PFSK-1 (cell line): ENCODE measurements around the gene TWF1.

ENCODE experiments used
- FOXP2 ChIP-seq: optimal IDR thresholded peaks from 2 replicates; pipeline ENCODE3; 2011; ENCODE audit warnings: borderline replicate concordance, control low read depth, inconsistent platforms; ENCODE audit not compliant: insufficient read depth; ENCODE audit errors: extremely low read length, extremely low read depth
- POLR2AphosphoS5 ChIP-seq: IDR thresholded peaks from 2 replicates; pipeline ENCODE4 v1.6.1; 2012; ENCODE audit warnings: low read depth, mild to moderate bottlenecking, control low read depth, low read length, moderate library complexity
- SIN3A ChIP-seq: IDR thresholded peaks from 2 replicates; pipeline ENCODE4 v1.6.1; 2012; ENCODE audit warnings: mild to moderate bottlenecking, low read length, moderate library complexity, borderline replicate concordance; ENCODE audit not compliant: insufficient read depth
- TAF1 ChIP-seq: IDR thresholded peaks from 2 replicates; pipeline ENCODE4 v1.6.1; 2012; ENCODE audit warnings: low read length, control low read depth, borderline replicate concordance; ENCODE audit not compliant: insufficient read depth
- TF ChIP-seq, protein P1 (sequence below), 2 experiments: IDR thresholded peaks; 2 replicates each; pipeline versions ENCODE4 v1.6.1 to v1.8.0; 2011 to 2012; ENCODE audit warnings: low read depth in 2 of 2, low read length in 2 of 2, control low read depth in 1 of 2, inconsistent platforms in 1 of 2, mild to moderate bottlenecking in 1 of 2, moderate library complexity in 1 of 2; ENCODE audit not compliant: insufficient read depth in 1 of 2

Gene TWF1

DNA sequence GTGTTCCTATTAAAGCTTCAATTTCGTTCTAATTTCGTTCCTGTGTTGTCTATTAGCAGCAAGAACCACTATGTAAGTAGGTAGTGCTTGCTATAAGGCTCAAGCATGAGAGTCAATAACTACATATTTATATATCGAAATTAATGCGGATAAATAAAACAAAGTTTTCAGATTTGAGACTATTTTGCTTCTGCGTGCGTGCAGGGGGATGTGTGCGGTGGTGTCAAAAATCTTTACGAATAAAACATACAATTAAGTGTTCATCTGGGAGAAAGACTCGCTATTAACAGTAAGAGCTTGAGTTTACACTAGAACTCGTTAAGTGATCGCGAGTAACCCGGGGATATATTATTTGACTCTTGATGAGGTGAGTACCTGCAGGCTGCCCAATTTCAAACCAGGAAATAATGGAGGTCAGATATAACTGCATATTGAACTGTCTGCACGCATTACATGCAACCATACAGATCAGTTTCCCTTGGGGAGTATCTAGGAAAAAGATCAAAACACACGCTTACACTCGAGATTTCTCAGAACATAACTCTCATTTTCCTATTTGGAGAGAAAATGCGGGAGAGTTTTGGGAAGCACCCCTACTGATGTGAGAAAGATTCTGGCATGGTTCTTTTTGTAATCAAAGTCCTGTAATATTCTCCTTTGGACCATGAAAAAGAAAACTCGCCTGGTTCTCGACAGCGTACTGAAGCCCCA lies 813 bp downstream of the TWF1 start:
- TF ChIP-seq, protein P1, sequence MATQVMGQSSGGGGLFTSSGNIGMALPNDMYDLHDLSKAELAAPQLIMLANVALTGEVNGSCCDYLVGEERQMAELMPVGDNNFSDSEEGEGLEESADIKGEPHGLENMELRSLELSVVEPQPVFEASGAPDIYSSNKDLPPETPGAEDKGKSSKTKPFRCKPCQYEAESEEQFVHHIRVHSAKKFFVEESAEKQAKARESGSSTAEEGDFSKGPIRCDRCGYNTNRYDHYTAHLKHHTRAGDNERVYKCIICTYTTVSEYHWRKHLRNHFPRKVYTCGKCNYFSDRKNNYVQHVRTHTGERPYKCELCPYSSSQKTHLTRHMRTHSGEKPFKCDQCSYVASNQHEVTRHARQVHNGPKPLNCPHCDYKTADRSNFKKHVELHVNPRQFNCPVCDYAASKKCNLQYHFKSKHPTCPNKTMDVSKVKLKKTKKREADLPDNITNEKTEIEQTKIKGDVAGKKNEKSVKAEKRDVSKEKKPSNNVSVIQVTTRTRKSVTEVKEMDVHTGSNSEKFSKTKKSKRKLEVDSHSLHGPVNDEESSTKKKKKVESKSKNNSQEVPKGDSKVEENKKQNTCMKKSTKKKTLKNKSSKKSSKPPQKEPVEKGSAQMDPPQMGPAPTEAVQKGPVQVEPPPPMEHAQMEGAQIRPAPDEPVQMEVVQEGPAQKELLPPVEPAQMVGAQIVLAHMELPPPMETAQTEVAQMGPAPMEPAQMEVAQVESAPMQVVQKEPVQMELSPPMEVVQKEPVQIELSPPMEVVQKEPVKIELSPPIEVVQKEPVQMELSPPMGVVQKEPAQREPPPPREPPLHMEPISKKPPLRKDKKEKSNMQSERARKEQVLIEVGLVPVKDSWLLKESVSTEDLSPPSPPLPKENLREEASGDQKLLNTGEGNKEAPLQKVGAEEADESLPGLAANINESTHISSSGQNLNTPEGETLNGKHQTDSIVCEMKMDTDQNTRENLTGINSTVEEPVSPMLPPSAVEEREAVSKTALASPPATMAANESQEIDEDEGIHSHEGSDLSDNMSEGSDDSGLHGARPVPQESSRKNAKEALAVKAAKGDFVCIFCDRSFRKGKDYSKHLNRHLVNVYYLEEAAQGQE (IDR thresholded peaks at IDR 0.05; ENCODE audit: insufficient read depth in 1 of 2, low read depth in 2 of 2, low read length in 2 of 2): no peak
- TF ChIP-seq TAF1 (no peak), SIN3A (no peak), POLR2AphosphoS5 (no peak), FOXP2 (no peak)

DNA sequence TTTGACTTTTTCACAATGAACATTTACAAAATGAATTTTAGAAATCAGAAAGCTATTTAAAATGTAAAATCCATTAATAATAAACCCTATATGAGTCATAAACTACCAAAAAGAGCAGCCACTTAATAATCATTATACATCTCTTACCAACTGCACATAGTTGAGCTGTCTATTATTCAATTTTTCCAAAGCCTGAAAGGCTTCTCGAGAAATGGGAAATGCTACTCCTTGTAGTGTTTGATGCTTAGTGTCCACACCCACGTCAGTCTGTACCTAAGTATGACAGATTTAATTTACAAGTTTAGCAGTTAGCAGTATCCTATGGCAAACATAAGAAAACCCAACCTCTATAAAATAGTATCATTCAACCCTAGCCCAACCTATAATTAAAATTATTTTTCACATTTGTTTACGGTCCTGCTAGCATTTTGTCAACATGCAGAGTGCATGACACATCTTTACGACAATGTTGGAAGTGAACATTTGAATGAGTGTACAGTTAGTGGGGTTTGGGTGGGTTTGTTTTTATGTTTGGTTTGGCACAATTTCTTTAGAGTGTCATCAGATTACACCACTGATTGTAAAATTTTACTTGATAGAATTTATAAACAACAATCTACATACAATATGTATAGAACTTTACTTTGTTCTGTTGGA lies 8.4 kb downstream of the TWF1 start:
- TF ChIP-seq POLR2AphosphoS5: no peak
- TF ChIP-seq SIN3A: no peak
- TF ChIP-seq TAF1: no peak
- TF ChIP-seq FOXP2: no peak
- TF ChIP-seq, protein P1 (IDR thresholded peaks at IDR 0.05; ENCODE audit: insufficient read depth in 1 of 2, low read depth in 2 of 2, low read length in 2 of 2): no peak

DNA sequence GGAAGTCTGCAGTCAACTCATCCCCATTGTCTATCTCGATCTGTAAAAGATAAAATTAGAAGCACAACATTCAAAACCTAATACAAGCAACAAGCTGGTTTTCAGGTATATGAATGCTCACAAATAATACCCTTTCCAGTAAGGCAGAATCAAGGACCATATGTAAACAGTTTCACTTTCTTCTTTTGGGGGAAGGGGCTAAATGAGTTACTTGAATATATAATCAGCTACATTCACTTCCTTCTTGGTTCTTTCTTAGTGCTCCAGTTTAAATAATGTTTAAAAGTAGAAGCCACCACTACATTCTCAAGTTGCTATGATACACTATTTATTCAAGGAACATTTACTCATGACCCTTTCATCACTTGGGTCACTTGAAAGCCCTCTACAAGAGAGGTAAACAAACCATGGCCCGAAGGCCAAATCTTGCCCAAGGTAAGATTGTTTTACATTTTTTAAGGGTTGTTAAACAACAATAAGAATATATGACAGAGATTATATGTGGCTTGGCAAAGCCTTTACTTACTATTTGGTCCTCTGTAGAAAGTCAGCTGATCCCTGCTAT lies 10.3 kb downstream of the TWF1 start:
- TF ChIP-seq, protein P1 (IDR thresholded peaks at IDR 0.05; ENCODE audit: insufficient read depth in 1 of 2, low read depth in 2 of 2, low read length in 2 of 2): no peak
- no peak for TF ChIP-seq POLR2AphosphoS5
- no peak for TF ChIP-seq TAF1
- TF ChIP-seq SIN3A: no peak
- no peak for TF ChIP-seq FOXP2

DNA sequence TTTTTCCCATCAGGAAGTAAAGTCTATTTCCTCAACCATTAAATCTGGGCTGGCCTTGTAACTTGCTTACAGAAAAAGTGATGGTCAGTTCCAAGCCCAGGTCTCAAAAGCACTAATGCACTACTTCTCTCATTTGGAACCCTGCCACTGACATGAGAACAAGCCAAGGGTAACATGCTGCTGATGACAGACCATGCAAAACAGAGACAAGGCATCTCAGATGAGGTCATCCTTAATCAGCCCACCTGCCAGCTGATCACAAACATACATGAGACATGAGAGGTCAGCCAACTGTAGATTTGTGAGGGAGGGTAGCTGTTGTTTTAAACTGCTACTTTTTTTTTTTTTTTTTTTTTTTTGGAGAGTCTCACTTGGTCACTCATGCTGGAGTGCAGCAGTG lies 16.2 kb downstream of the TWF1 start:
- TF ChIP-seq, protein P1 (IDR thresholded peaks at IDR 0.05; ENCODE audit: insufficient read depth in 1 of 2, low read depth in 2 of 2, low read length in 2 of 2): no peak
- TF ChIP-seq SIN3A (no peak), TAF1 (no peak), FOXP2 (no peak), POLR2AphosphoS5 (no peak)
